HG02938 (cell line): ENCODE results near the gene EIF4ENIF1.
"Not testable (repeated sequence)": the region's sequence is repeated elsewhere in the genome, so short reads cannot be mapped to it uniquely, and the experiment has no call there.

Experiments
- ATAC-seq: cut with Tn5 transposase; IDR thresholded peaks from one replicate; pipeline ENCODE4 v1.9.1; 2021; ENCODE audit warnings: mild to moderate bottlenecking, moderate library complexity; ENCODE audit not compliant: unreplicated experiment

Gene EIF4ENIF1, protein sequence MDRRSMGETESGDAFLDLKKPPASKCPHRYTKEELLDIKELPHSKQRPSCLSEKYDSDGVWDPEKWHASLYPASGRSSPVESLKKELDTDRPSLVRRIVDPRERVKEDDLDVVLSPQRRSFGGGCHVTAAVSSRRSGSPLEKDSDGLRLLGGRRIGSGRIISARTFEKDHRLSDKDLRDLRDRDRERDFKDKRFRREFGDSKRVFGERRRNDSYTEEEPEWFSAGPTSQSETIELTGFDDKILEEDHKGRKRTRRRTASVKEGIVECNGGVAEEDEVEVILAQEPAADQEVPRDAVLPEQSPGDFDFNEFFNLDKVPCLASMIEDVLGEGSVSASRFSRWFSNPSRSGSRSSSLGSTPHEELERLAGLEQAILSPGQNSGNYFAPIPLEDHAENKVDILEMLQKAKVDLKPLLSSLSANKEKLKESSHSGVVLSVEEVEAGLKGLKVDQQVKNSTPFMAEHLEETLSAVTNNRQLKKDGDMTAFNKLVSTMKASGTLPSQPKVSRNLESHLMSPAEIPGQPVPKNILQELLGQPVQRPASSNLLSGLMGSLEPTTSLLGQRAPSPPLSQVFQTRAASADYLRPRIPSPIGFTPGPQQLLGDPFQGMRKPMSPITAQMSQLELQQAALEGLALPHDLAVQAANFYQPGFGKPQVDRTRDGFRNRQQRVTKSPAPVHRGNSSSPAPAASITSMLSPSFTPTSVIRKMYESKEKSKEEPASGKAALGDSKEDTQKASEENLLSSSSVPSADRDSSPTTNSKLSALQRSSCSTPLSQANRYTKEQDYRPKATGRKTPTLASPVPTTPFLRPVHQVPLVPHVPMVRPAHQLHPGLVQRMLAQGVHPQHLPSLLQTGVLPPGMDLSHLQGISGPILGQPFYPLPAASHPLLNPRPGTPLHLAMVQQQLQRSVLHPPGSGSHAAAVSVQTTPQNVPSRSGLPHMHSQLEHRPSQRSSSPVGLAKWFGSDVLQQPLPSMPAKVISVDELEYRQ

DNA sequence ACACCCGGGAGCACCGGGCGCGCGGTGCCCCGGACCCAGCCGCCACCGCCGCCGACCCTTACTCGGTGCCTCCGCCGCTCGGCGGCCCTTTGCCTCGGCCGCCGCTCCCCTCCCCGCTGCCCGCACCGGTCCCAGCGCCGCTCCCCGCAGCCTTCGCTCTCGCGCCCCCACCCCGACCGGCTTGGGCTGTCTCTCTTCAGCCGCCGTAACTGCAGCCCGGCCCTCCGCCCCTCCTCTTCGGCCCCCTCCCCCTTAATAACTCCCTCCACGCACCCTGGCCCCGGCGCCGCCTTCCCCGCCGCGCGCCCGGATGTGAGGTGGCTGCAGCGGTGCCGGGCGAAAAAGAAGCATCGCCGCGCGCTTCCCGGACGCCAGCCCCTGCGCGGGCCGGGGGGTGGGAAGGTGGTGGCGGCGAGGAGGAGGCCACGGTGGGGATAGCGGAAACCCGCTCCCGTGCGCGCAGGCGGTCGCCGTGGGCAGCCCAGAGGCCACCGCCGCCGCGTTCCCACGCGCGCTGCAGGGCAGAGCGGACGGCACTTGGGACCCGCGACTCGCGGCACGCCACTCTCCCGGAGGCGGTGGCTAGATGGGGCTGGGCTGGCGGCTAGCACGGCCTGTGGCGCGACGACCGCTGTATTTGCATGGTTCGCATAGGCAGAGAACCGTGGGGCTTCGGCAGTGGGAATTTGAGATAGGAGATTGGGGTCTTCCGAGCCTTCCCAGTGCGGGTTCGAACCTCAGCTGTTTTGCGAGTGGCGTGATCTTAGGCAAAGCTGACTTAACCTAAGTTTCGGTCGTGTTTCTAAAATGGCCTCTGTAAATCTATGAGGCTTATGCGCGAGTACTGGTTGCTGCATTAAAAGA, at the start of gene EIF4ENIF1:
Gene EIF4ENIF1, minus strand, starts transcription at position 211 of the 864 bp plus-strand sequence. CDS start 1,124 bp downstream, outside the sequence.
- ATAC-seq: peak; percentile 32

DNA sequence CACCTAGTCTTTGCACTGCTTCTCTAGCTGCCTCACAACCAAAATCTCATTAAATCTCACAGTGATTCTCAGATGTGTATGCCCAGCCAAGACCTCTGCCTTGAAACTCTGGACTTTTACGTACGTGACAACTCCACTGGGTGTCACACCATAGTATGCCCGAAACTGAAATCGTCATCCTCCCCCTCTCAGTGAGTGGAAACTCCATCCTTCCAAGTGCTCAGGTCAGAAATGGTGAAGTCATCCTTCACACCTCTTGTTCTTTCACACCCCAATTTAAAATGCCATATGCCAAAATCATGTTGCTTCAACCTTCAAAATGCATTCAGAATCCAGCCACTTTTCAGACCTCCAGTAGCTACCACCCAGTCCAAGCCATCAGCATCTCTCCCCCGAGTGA, 49.2 kb upstream of the EIF4ENIF1 start:
- peak; percentile 48 for ATAC-seq

DNA sequence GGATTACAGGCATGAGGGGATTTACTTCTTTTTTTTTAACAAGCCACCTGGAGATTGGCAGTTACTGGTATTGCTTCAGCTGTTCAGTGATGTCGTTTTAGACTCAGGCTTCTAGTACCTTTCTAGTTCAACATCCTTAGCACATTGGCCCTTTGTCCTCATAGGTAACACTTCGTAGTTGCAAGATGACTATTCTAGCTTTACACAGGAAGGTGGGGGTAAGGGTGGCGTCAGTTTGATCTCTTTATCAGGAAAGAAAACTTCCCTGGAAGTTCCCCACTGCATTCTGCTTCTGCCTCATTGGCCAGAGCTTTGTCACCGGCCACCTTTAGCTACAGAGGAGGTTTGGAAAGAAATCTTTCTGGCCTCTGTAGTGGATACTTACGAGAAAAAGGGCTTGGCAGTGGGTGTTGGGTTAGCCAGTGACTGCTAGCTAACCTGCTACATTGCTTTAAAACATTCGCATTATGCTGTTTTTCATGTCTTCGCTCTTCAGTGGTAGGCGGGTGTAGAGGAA, 47.4 kb upstream of the EIF4ENIF1 start:
- no peak for ATAC-seq

DNA sequence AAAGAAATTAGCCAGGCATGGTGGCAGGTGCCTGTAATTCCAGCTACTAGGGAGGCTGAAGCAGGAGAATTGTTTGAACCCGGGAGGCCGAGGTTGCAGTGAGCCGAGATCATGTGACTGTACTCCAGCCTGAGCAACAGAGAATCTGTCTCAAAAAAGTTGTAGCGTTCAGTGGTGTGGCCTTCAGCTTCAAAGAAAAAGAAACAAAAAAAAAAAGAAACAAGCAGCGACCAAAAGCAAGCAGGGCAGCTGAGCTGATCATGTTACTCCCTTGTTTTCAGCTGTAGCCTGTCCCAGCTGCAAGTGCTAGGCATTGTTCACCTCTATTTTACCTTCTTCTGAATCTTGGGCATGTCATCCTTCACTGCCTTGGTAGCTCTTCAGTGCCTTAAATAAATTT, 43.7 kb upstream of the EIF4ENIF1 start:
- no peak for ATAC-seq

DNA sequence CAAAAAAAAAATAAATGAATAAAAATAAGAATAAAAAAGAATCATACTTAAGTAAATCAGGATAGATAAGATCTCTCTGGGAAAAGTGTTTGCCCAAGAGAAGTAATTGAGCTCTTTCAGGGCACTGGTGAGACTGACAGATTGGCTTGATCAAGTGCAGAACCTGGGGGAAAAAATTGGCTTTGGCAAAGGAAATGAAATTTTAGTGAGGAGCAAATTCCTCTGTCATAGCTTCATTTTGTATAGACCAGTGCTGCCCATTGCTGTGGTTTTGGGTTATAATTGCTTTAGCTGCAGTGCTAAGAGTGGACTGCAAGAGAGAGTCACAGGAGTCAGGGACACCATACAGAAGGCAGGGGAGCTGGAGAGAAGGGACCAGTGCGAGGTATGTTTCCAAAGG, 42.4 kb upstream of the EIF4ENIF1 start:
- no peak for ATAC-seq

DNA sequence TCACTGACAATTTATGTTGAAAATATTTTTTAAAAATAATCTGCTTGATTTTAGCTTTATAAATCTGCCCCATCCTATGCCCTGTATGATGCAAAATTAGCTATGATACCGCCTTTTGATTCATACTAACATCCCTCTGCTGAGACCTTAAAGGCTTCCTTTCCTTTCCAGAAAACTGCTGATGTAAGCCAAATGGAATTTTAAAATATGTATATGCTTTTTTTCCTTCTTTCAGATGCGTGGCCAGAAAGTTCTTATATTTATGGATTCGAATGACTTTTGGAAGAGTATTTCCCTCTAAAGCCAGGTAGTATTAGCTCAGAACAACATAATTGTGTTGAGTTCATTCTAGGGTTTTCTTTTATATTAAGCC, 41.2 kb upstream of the EIF4ENIF1 start:
- ATAC-seq: no peak

DNA sequence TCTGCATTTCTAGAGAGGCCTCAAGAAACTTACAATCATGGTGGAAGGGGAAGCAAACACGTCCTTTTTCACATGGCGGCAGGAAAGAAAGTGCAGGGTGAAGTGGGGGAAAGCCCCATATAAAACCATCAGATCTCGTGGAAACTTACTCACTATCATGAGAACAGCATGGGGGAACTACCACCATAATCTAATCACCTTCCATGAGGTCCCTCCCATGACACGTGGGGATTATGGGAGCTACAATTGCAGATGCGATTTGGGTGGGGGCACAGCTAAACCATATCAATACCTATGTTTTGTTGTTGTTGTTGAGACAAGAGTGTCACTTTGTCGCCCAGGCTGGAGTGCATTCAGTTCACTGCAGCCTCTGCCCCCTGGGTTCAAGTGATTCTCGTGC, 36.6 kb upstream of the EIF4ENIF1 start:
- ATAC-seq: no peak

DNA sequence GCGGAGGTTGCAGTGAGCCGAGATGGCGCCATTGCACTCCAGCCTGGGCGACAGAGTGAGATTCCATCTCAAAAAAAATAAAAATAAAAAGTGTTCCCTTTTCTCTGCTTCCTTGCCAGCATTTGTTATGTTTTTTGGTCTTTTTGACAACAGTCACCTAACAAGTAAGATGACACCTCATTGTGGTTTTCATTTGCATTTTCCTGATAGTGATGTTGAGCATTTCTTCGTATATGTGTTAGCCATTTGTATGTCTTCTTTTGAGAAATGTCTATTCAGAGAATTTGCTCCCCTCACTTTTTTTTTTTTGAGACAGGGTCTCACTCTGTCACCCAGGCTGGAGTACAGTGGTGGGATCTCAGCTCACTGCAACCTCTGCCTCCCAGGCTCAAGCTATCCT, 34.5 kb upstream of the EIF4ENIF1 start:
- ATAC-seq: not testable (repeated sequence)

DNA sequence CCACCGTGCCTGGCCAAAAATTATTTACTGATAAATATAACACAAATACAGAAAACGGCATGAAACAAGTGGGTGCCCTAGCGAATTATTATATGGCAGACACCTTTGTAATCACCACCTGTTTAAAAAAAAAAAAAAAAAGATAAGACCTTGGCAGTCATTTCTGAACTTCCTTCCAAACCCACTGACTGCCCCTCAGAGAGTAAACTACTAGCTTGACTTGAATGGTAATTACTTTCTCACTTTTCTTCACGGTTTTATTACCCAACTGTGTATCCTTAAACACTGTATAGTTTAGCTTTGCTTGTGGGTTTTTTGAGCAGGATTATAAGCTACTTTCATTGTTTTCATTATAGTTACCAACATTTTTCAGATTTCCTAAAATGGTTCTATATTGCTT, 30.4 kb upstream of the EIF4ENIF1 start:
- no peak for ATAC-seq

DNA sequence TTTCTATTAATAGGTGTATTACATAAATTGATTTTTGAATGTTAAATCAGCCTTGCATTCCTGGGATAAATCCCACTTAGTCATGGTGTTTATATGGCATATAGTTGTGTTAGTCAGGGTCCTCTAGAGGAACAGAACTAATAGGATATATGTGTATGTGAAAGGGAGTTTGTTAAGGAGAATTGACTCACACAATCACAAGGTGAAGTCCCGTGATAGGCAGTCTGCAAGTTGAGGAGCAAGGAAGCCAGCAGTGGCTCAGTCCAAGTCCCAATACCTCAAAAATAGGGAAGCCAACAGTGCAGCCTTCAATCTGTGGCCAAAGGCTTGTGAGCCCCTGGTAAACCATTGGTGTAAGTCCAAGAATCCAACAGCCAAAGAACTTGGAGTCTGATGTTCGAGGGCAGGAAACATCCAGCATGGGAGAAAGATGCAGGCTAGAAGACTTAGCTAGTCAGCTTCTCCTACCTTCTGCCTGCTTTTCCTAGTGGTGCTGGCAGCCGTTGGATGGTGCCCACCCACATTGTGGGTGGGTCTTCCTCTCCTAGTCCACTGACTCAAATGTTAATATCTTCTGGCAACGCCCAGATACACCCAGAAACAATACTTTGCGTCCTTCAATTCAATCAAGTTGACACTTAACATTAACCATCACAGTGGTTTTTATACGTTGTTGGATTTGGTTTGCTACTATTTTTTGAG, 19.6 kb upstream of the EIF4ENIF1 start:
- ATAC-seq: no peak

DNA sequence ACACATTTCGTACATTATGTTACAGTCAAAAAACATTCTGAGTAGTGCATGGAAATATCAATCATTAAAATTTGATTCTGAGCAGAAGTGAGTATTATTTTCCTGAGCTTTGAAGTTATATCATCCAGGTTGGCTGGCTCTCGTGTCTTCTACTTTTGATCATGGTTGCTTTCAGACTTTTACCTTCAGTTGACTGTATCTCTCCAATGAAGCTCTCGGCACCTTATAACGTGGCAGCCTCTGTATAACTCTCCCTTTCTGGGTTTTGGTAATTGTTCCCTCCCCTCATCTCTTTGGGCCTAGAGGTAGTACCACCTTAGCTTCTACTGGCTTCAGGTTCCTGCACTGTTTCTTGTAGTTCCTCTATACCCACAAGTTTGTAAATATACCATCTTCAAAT, 18.9 kb upstream of the EIF4ENIF1 start:
- no peak for ATAC-seq

DNA sequence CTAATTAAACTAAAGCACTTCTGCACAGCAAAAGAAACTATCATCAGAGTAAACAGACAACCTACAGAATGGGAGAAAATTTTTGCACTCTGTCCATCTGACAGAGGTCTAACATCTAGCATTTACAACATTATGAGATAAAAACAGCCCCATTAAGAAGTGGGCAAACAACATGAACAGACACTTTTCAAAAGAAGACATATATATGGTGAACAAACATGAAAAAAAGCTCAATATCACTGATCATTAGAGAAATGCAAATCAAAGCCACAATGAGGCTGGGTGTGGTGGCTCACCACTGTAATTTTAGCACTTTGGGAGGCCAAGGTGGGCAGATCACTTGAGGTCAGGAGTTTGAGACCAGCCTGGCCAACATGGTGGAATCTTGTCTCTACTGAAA, 17.9 kb upstream of the EIF4ENIF1 start:
- not testable (repeated sequence) for ATAC-seq

DNA sequence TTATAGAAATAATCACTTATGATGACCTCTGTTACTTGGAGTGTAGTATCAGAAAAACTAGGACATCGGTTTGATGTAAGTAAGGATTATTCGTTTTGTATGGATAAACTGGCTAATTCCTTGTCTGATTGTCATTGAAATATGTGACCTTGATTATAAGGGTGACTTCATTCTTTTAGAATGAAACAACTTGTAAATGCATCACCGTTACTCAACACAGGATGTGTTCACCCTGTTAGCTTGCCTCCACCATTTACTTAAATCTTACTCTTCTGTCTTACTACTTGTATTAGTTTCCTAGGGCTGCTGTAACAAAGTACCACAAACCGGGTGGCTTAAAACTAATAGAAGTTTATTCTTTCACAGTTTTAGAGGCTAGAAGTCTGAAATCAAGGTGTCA, 14.6 kb upstream of the EIF4ENIF1 start:
- no peak for ATAC-seq

DNA sequence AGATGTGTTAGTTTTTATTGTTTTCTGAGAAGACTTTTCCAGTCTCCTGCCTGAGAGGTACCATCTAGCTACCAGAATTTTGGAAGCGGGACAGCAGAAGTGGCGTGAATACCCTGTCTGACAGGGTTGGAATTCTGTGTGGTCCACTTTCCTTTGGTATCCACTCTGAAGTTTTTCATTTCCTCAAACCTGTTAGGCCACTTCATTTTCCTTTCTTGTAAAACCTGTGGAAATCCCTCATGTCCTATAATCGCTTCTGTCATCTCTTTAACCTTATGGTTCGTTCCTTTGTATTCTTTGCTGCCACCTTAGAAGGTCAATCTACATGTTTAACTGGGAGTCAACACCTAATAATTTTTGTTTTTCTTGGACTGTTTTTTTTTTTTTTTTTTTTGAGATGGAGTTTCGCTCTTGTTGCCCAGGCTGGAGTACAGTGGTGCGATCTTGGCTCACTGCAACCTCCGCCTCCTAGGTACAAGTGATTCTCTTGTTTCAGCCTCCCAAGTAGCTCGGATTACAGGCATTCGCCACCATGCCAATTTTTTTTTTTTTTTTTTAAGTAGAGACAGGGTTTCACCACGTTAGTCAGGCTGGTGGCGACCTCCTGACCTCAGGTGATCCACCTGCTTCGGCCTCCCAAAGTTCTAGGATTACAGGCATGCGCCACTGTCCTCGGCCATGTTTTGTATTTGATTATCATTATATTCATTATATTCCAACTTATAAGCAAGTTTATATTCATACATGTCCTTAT, 13.7 kb upstream of the EIF4ENIF1 start:
- no peak for ATAC-seq

DNA sequence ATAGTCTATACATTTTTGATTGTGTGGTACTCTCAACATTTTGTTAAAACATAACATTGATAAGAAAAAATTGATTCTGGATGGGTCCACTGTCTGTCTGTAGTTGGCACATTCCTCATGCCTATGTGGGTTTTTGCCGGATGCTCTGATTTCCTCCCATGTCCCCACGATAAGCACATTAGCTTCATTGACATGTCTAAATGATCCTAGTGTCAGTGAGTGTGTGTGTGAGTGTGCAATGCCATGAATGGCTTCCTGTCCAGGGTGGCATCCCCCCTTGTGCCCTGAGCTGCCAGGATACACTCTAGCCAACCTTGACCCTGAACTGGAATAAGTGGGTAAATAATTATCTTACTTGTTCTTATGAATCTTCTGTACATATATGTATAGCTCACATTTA, 12.1 kb upstream of the EIF4ENIF1 start:
- no peak for ATAC-seq

DNA sequence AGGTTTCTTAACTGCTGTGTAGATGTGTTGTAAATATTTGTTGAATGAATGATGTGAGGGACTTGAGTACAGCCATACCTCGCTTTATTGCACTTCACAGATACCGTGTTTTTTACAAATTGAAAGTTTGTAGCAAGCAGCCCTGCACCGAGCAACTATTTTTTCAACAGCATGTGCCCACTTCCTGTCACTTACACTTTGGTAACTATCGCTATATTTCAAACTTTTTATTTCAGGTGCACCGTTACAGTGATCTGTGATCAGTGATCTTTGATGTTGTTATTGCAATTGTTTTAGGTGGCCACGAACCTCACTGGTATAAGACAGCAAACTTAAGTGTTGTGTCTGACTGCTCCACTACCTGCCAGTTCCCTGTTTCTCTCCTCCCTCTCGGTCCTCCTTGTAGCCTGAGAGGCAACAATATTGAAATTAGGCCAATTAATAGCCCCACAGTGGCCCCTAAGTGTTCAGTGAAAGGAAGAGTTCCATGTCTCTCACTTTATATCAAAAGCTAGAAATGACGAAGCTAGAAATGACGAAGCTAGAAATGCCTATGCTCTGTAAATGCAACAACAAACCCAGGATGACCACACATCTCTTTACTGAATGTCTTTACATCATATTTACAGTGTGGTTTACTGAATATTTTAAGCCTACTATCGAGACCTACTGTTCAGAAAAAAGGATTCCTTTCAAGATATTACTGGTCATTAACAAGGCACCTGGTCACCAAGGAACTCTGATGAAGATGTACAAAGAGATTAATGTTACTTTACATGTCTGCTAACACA, 7.7 kb upstream of the EIF4ENIF1 start:
- no peak for ATAC-seq

DNA sequence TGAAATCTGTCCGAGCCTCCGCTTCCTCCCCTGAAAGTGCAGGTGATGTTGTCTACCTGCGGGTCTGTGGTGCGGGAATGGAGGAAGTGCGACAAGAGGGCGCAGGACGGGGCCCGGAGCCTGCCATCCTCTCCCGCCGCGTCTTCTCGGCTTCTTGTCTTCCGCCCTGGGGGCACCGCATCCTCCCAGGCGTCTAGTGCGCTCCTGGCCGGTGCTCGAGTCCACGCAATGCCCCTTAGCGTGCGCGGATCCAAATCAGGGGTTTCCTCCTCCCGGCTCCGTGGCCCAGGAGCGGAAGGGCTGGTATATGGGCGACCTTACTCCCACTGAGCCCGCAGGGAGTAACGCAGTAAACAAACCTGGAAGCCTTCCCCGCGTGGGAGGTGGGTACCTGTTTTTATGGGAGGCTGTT, 7.1 kb upstream of the EIF4ENIF1 start:
- peak; percentile 19 for ATAC-seq

DNA sequence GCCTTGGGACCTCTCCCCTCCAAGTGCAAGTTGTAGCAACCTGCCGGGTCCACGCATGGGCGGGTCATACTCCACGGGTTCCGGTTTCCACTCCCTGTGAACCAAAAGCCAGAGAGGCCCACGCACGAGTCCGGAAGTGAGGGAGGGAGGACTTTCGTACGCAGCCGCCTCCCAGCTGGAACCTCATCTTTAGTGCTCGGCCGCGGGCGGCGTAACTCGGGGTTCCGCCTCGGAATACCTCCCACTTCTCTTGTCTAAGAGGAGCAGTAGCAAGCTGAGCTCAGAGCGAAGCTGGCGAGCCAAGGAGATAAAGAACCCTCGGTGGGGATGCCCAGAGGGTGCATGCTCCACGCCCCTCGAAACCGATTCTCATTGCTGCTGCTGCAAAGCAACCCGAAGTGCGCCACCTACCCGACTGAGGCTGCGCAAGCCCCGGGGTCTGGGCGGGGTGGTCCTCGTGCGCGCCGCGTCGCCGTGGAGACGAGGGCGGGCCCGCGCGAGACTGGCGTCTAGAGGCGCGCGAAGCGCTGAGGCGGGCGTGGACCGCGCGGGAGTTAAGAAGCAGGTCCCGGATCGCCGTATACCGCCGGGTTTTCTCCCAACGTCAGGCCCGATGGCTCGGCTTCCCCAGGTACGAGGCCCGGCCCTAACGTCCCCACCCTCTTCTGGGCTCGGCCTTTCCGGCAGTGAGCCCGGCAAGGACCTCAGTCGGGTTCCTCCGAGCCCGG, 6.5 kb upstream of the EIF4ENIF1 start, which contains the start of gene SFI1:
Gene SFI1, plus strand, starts transcription at position 530 of the 728 bp plus-strand sequence. CDS start 11,749 bp downstream, outside the sequence.
- ATAC-seq: peak; percentile 78
